Stimulated activated CD8-positive, alpha-beta memory T cell treated with anti-CD3 and anti-CD28 coated beads, Interleukin-15, amount 100 ng/mL, for 4 hours (primary cell): ENCODE results near the gene KCNK1.
"Not testable (repeated sequence)": the region's sequence is repeated elsewhere in the genome, so short reads cannot be mapped to it uniquely, and the experiment has no call there.

ENCODE experiments used
- DNase-seq, 2 donors: peaks; one replicate each; pipeline ENCODE4 v3.0.0-alpha.2; 2020; ENCODE audit warnings: low read depth in 2 of 2

KCNK1 gene

DNA sequence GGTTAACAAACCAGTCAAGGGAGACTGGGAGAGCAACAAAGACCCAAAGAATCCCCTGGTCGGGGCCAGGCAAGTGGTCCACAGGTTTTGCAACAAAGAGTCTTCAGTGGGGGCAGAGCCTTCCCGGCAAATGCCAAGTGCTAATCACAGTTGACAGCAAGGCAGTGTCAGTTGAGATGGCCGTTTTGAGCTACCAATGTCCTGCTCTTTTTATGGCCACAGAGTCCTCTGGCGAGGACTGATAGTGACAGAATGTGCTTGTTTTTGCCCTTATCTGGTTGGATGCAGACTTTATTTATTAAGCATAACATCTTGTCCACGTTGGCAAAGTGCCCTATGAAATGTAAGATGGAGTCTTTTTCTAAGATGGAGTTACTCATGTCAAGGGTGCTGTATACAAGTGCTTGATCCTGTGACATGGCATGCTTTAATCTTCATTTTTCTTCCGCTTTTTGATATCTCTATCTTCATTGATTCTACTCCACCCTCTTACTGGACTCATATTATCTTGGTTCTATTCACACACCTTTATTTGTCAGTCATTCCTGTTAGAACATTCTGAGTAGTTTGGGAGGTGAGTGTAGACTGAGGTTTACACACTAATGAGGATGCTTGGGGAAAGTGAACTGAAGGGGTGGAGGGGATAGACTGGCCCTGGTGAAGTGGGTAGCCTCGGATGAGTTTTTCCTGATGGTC lies 51.8 kb downstream of the KCNK1 start:
- no peak for DNase-seq

DNA sequence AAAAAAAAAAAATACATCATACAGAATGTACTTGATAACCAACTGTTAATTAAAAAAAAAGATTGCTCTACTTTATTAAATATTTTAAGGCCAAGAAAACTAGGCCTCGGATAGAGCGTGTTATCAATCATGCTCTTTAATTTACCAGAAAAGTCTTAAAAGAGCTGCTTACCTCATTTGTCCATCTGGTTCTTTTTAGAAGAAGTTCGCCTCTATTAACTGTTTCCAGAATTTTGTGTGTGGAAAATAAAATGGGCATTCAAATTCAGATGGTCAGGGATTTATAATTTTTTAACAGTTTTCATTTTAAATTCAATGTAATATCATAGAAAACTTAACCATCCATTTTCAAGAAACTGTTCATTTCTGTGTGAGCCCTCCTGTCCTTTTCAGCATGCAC lies 53.8 kb downstream of the KCNK1 start:
- no peak for DNase-seq

DNA sequence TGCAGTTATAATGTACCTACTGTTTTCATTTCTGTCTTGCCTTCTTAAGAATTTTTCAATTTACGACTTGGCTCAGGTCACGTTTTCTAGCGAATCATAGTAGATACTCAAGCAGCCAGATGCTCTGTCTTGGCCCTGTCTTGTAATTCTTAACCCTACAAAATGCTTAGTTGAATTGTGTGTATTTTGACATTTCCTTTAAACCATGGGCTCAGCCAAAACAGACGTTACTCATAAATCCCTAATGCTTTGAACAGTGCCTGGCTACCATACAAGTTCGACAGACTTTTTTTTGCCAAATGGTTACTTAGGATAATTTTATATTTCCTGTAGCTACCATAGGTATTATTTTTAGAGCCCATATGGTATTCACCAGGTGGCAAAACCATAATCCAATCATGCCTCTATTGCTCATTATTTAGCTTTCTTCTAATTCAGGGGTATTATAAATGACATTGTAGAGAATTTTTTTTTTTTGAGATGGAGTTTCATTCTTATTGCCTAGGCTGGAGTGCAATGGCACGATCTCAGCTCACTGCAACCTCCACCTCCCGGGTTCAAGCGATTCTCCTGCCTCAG lies 54.3 kb downstream of the KCNK1 start:
- no peak for DNase-seq

DNA sequence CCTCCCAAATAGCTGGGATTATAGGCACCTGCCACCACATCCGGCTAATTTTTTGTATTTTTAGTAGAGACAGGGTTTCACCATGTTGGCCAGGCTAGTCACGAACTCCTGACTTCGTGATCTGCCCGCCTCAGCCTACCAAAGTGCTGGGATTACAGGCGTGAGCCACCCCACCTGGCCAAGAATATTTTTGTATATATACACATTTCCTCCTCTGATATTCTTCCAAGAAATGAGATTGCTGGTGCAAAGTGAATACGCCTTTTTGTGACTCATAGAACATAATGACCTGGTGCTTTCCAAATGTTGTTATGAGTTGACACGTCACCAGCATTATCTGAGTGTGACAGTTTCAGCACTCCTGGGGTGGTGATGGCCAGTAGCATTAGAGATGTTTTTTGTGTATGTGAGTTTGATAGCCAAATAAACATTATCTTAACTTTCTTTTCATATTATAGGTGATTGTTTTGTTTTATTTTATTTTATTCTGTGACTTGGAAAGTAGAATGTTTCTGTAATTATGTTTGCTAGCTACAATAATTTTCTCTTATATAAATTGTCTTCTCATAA lies 54.9 kb downstream of the KCNK1 start:
- no peak for DNase-seq

DNA sequence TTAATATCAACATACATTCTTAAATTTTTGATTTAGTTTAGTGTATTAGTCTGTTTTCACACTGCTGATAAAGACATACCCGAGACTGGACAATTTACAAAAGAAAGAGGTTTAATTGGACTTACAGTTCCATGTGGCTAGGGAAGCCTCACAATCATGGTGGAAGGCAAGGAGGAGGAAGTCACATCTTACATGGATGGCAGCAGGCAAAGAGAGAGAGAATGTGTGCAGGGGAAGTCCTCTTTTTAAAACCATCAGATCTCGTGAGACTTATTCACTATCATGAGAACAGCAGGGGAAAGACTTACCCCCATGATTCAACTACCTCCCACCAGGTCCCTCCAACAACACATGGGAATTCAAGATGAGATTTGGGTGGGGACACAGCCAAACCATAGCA lies 56.5 kb downstream of the KCNK1 start:
- not testable (repeated sequence) for DNase-seq

DNA sequence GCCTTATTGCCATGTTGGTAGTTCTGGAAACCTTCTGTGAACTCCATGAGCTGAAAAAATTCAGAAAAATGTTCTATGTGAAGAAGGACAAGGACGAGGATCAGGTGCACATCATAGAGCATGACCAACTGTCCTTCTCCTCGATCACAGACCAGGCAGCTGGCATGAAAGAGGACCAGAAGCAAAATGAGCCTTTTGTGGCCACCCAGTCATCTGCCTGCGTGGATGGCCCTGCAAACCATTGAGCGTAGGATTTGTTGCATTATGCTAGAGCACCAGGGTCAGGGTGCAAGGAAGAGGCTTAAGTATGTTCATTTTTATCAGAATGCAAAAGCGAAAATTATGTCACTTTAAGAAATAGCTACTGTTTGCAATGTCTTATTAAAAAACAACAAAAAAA lies 57.4 kb downstream of the KCNK1 start:
- no peak for DNase-seq

DNA sequence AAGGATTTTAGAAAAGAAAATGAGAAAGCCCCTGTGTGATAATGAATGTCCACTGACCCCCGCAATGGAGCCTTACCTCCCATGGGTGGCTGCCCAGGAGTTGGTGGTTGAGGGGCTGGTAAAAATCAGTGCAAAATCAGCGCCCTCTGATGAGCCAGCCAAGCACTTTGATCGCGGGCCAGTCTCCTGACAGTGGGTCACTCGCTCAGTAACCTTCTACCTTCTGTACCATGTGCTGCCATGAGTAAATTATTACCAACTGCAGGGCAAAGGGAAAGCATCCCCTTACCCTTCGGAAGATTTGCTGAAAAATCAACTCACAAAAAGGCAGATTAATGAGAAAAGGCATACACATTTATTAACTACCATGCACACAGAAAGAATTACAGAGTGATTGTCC lies 58.8 kb downstream of the KCNK1 start:
- DNase-seq = no peak

DNA sequence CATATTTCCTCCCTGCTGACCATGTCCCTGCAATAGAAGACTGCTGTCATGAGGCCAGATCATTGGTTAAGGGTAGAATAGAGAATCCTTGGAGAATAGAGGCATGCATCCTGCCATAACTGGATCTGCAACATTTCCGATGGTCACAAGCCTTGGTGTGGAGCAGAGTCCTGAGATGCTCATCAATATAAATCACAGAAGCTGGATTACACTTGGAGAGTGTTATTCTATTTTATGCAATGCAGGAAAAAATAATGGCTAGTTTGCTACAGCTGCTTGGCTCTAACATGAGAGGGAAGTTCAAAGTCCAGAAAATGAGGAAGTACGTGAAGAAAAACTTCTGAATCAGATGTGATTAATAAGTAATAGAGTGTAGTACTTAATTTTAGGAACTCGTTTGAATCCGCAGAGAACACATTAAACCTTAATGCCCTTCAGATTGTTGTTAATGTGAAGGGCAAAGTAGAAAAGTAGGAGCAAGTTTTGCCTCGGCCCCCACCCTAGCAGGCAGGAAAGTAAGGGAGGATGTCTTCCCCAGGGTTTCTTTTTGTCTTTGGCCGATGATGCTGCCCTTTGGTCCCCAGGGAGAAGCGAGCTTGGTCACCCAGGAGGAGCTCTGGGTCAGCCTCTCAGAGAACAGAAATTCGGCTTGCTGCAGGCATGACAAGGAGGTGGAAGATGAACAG lies 59.5 kb downstream of the KCNK1 start:
- no peak for DNase-seq

DNA sequence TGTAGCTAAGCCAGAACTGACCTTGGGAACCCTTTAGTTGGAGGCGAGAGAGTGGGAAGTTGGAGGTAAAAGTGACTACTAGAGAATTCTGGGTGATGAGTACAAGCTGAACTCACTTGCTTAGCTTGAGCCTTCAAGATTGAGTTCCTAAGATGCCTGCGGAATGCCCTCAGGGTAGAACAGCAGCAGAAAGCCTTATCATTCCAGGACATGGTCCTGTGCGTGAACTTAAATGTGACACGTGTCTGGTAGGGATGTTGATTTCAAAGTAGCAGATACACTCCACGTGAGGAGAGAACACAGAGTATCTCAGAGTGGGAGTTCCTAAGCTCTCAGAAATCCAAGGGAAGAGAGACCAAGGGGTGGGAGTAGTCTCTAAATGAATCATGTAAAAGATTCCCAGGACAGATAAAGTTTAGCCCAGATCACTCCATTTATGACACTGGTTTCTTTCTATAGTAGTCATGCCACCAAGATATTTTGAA lies 60.1 kb downstream of the KCNK1 start:
- DNase-seq = no peak

DNA sequence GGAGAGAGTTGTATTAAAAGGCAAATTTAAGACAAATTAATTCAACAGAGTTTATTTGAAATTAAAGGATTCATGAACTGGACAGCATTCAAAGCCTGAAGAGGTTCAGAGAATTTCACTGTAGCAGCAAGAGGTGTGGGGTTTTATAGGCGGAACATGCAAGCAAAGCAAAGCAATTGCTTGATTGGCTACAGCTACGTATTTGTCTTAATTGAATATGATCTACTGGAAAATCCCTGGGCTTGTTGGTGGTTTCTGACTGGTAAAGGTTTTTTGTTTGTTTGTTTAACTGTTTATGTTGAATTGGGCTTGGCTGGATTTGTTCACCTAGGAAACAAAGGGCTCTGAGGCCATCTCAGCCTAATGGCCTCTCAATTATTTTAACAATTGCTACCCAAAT lies 61.5 kb downstream of the KCNK1 start:
- no peak for DNase-seq

DNA sequence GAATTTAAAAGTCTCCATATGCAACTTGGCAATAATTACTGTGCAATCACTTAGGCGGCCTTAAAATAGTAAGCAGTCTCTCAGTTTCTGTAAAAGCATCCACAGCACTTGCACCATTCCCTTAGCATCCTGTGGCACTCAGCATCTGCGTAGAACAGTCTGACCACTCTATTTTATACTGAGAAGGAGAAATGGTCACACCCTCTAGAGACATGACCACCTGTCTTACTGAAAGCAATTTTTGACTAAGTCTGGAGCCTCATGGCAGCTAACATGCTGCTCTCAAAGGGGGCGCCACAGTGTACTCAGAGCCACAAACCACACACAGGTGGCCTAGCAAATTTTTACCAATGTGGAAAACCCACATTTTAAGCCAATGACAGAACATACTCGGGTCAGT lies 62.0 kb downstream of the KCNK1 start:
- no peak for DNase-seq

DNA sequence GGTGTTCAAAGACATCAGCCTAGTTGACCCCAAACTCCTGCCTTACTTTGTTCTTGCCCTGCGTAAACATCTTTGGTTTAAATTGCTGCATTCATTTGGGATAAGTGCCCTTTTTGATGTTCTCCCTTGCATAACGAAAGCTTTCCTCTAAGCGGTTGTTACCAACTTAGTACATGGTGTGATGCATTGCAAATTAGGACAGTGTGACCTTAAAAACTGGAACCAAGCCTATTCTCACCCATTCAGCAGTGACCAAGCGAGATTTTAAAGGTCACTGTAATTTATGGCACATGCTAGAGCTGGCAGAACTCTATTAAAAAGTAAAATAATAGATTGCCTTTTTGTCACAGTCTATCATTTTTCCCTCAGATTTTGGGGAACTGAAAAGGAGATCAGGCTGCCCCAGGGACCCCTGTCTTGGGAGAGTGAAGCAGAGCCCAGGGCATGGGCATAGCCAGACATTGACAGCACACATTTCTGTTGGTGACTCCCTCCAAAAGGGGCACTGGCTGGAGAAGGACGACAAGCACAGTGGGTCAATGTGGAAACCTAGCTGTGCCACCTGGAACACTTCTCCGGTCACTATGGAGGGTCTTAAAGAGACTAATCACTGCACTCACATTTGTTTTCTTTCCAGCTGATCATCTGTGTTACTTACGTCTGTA lies 63.9 kb downstream of the KCNK1 start:
- DNase-seq = no peak

DNA sequence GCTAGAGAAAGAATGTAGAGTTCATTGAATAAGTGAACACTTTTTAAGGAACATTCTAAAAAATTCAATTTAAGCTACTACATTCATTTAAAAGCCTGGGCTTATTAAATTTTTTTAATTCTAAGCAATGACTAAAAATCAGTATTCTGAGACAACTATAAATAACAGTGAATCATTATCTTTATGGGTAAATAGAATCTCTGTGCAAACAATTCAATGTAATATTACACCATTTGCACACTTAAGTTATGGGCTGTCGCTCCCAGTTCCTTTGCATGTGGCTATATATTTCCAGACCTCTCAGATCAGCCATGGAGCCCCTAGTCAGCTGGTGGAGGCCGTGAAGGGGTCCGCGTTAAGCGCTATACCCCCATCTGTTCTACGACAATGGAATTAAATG lies 65.1 kb downstream of the KCNK1 start:
- no peak for DNase-seq

DNA sequence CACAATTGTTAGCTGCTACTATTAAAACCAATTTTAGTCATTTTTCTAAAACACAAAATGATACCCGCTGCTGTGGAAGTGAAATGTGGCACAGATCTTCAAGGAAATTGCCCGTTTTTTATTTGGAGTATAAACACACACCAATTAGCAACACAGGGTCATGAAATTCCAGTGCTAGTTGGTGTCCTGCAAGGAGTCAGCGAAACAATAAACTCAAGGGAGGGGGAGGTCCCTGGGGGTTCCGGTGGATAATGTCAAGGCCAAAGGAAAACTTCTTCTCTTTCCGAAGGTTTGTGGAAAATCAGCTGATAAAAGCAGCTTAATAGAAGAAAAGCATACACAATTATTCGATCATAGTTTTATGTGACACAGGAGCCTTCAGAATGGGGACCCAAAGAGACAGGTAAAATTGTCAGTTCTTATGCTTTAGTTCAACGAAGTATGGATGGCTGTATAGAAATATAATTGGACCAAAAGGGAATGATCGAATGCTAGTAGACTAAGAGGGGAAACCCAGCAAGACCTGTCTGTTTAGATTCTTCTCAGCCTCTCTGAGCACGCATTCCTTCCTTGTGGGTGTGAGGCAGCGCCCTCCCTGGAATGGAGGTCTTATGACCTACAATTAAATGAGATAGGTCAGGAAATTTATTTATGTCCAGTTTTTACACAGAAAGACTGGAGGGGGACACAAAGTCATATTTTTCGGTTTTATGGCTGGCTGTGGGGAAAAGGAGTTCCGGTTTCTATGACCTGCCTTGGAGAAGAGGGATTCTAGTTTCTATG lies 65.9 kb downstream of the KCNK1 start:
- DNase-seq = no peak

DNA sequence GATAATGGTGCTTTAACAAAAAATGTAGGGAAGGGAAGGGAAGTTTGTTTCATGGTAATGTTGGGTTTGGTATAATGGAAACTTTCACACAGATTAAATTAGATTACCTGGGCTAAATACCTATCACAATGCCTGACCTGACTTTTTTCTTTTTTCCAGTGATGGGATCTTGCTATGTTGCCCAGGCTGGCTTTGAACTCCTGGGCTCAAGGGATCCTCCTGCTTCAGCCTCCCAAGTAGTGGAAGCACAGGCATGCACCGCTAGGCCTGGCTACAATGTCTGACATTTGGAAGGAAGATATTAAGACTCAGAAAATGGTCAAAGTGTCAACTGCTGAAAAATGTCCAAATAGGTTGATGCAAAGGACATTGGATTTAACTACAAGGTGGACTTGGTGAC lies 67.4 kb downstream of the KCNK1 start:
- DNase-seq = no peak

DNA sequence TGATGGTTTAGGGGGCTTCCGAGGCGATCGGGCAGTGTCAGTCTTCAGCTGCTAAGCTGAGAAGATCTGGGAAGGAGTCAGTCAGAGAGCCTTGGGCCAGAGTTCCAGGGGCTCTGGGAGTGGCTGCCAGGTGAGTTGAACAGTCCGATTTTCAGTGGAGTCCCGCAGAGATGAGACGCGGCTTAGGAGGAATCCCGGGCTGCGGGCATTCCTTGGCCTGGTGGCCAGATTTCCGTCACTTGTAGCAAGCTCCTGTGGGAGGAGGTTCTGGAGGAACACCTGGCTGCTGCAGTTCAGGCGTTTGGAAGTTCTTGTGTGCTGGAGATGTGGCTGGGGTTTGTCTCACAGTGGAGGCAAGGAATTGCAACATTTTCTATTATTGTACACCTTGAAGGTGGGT lies 72.7 kb downstream of the KCNK1 start:
- DNase-seq = not testable (repeated sequence)

DNA sequence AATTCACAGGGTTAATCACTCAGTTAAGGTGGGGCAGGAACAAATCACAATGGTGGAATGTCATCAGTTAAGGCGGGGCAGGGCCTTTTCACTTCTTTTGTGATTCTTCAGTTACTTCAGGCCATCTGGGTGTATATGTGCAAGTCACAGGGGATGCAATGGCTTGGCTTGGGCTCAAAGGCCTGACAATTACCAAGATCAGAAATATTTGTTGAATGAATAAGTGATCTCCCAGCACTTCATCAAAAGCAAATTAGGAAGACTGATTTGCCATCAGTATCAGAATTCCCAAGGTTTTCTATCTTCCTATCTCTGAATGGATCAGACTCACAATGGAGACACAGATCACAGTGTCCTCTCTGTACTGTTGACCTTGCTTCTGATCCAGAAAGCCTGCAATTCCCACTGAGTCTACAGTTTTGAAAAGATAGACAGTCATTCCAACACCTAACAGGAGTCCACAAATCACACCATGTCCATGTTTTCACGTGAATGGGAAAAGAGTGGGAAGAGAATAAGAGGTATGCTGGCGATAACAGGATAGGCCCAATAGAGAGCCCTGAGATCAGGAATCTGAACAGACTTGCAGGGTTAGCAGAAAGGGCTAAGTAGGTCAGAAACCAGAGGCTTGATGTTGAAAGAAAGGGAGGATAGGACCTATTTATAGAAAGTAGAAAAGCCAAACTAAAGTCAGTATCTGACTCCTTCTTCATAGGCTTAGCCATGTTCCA lies 75.3 kb downstream of the KCNK1 start:
- DNase-seq = no peak

DNA sequence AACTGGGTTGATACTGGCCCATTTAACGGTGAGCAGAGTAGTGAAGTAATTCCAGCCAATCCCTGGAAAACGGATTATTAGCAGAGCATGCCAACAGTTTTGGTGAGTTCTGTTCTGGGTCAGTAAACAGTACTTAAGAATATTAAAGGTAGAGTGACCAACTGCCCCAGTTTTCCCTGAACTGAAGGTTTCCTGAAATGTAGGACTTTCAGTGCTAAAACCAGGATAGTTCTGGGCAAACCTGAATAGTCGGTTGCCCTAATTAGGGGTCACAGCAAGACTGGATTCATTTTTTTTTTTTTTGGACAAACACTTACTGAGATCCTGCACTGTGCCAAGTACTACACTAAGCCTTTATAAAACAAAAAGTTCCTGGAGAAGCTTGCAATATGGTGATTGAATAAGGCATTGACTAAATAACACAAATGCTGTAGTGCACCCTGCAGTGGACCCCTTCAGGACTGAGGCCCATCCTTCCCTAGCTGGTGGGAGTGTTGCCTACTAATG lies 75.9 kb downstream of the KCNK1 start:
- no peak for DNase-seq

DNA sequence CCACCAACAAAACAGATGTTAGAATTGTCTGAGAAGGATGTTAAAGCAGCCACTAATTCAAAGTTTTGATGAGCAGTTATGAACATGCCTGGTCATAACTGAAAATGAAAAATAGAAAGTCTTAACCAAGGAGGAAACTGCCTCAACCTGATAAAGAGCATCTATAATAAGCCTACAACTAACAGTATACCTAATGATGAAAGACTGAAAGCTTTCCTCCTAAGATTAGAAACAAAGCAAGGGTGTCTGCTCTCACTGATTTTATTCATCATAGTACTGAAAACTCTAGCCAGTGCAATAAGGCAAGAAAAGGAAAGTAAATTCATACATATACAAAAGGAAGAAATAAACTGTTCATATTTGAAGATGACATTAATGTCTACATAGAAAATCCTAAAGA lies 82.0 kb downstream of the KCNK1 start:
- no peak for DNase-seq

DNA sequence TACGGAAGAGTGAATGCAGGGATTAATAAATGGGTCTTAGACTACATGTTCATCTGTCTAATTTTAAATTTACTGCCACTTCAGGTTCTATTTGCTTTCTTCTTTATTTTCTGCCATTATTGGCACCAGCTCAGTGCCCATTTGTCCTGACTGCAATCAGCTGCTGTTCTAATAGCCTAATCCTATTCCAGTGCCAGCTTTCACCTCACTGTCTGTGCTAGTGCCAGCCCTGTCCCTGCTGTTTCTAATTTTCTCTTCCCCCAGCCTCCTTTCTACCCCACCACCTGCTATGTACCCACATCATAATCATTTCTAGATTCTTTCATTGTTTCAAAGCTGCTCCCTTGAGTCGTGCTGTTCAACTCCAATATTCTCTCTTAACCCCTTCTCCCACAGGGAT lies 86.4 kb downstream of the KCNK1 start:
- no peak for DNase-seq
